Ovary (tissue), 9 donors: ENCODE data around the gene GMPS. TPM values are rescaled to one million over a fixed set of nuclear protein-coding genes. Genes with fewer than 3 reads are reported as not detected.

Source experiments
- DNase-seq, 5 donors: peaks; one replicate each; pipeline ENCODE4 v3.0.0-alpha.2; 2019 to 2020
- H3K27ac ChIP-seq, 2 donors: fragments of 200-600 bp; one replicate each; pipeline versions ENCODE4 v1.5.1 to v1.8.0; 2019 to 2022
- H3K27me3 ChIP-seq: fragments of 200-600 bp; one replicate; pipeline ENCODE4 v1.8.0; 2022
- H3K36me3 ChIP-seq: fragments of 200-600 bp; sonication (generic); one replicate; pipeline ENCODE4 v1.5.1; 2019
- H3K4me1 ChIP-seq: one replicate; pipeline ENCODE4 v1.8.1; 2013; ENCODE audit warnings: mild to moderate bottlenecking, moderate library complexity; ENCODE audit not compliant: insufficient read depth
- H3K4me3 ChIP-seq: fragments of 200-600 bp; sonication (generic); one replicate; pipeline ENCODE4 v1.5.1; 2017
- H3K9me3 ChIP-seq, 2 donors: fragments of 200-600 bp in 1 of 2; sonication (generic) in 1 of 2; one replicate each; pipeline versions ENCODE4 v1.5.1 to v1.8.1; 2013 to 2019; ENCODE audit warnings: mild to moderate bottlenecking in 1 of 2, moderate library complexity in 1 of 2
- CTCF ChIP-seq, 3 donors: fragments of 450-650 bp in 2 of 3; fragments of 200-600 bp in 1 of 3; IDR thresholded peaks; one replicate each; pipeline versions ENCODE4 v1.5.1 to v1.8.0; 2016 to 2022; ENCODE audit warnings: antibody characterized with exemption in 3 of 3, mild to moderate bottlenecking in 1 of 3
- EP300 ChIP-seq: sonication (generic); formaldehyde crosslinking; IDR thresholded peaks from one replicate; pipeline ENCODE4 v1.6.1; 2017; ENCODE audit warnings: antibody characterized with exemption
- POLR2A ChIP-seq: fragments of 450-650 bp; IDR thresholded peaks from one replicate; pipeline ENCODE4 v1.6.1; 2017; ENCODE audit warnings: antibody characterized with exemption, mild to moderate bottlenecking, moderate library complexity
- WGBS, 3 donors: extraction: QIAGEN DNeasy Blood & Tissue Kit in 1 of 3; methylation state at CpG; one replicate each; pipeline versions ENCODE4 v1.1.5 to v1.1.7; 2013 to 2017; 5-methylcytosine and 5-hydroxymethylcytosine counted together
- intact Hi-C, 4 donors: fragments of 100-400 bp; cut with DNase I; formaldehyde crosslinking; loops; one replicate each; pipeline versions ENCODE4 v1.11.0 to v1.15.1; 2022 to 2023
- polyA plus RNA-seq, 2 donors: library from polyadenylated mRNA; stranded (reverse); fragments of 200-250 nt in 1 of 2; fragments of 350-450 nt in 1 of 2; fragmentation: Illumina TruSeq in 1 of 2; extraction: RNeasy Lipid Tissue Mini Kit (QIAGEN cat#74804) in 1 of 2; gene quantifications; one replicate each; pipeline ENCODE4 v1.2.3, GENCODE V29; 2013 to 2014
- total RNA-seq, 7 donors: library from RNA; depleted of rRNA in 2 of 7; stranded (reverse); fragments of >200 nt in 2 of 7; fragmentation: NEBNext Ultra II Directional in 3 of 7; extraction: Animal tissue kit (Norgen Biotek cat#: 25700) in 3 of 7; gene quantifications; one replicate each; pipeline versions ENCODE4 v1.1.0 to v1.2.4, GENCODE V29; 2016 to 2023
- donor health status: DM: no; HTN: no; CAD: no; lungs with moderate emphysema.
- donor health status: DM: no; HTN: no; CAD: no.
- donor health status: Bipolar disorder and iron deficiency.
- donor health status: DM: yes; HTN: yes; CAD: no.
- donor health status: DM: no; HTN: no; CAD: no.
- donor health status: DM: yes; HTN: yes; CAD: no.

Gene GMPS
- total and polyA plus RNA-seq, 9 donors: 16.2 to 62.1 (median 48.8) TPM

GRCh38 chr3:155908086-155908485, 37.6 kb downstream of the GMPS start:
- intact Hi-C loops: no loop called here
- DNase-seq: no peak
- Histone ChIP-seq H3K36me3 (no peaks in the 10 kb centered on the region), H3K4me3 (no peak overlapping the region), H3K9me3 (no peaks in the 10 kb centered on the region), H3K27ac (no peak overlapping the region), H3K4me1 (no peaks in the 10 kb centered on the region), H3K27me3 (no peaks in the 10 kb centered on the region)
- WGBS, 3 donors: 68 to 91% (median 79%) methylated on average over 4 of the region's 4 CpGs
- no peak for TF ChIP-seq CTCF (IDR thresholded peaks at IDR 0.05)

GRCh38 chr3:155908605-155909004, 38.2 kb downstream of the GMPS start:
- no peak overlapping the region for H3K4me3 ChIP-seq
- no peak for DNase-seq
- H3K4me1 ChIP-seq: no peaks in the 10 kb centered on the region
- H3K27ac ChIP-seq: no peak overlapping the region
- H3K9me3 ChIP-seq: no peaks in the 10 kb centered on the region
- intact Hi-C loops: no loop called here
- TF ChIP-seq EP300: no peak
- TF ChIP-seq POLR2A: no peak
- TF ChIP-seq CTCF (IDR thresholded peaks at IDR 0.05): no peak
- H3K36me3 ChIP-seq: no peaks in the 10 kb centered on the region
- H3K27me3 ChIP-seq: no peaks in the 10 kb centered on the region

- no peaks in the 10 kb centered on the region for H3K9me3 ChIP-seq
- intact Hi-C loops: no loop called here
- no peak for DNase-seq
- no peak overlapping the region for H3K27ac ChIP-seq
- no peaks in the 10 kb centered on the region for H3K27me3 ChIP-seq
- H3K4me3 ChIP-seq: no peak overlapping the region
- no peak for TF ChIP-seq POLR2A
- TF ChIP-seq CTCF (IDR thresholded peaks at IDR 0.05): no peak
- no peaks in the 10 kb centered on the region for H3K4me1 ChIP-seq
- H3K36me3 ChIP-seq: no peaks in the 10 kb centered on the region
Observed at GRCh38 chr3:155912090-155912489, 41.6 kb downstream of the GMPS start.

GRCh38 chr3:155912579-155913190, 42.2 kb downstream of the GMPS start:
- Histone ChIP-seq H3K9me3 (no peaks in the 10 kb centered on the region), H3K27ac (no peak overlapping the region), H3K36me3 (no peaks in the 10 kb centered on the region), H3K27me3 (no peaks in the 10 kb centered on the region), H3K4me1 (no peaks in the 10 kb centered on the region), H3K4me3 (no peak overlapping the region)
- 29 to 43% (median 37%) methylated on average over 1 of the region's 1 CpG for WGBS, 3 donors
- intact Hi-C loops: no loop called here
- TF ChIP-seq POLR2A: no peak
- no peak for TF ChIP-seq EP300
- no peak for TF ChIP-seq CTCF (IDR thresholded peaks at IDR 0.05)
- no peak for DNase-seq

GRCh38 chr3:155917781-155918180, 47.3 kb downstream of the GMPS start:
- Histone ChIP-seq H3K27ac (no peak overlapping the region), H3K36me3 (no peaks in the 10 kb centered on the region), H3K4me3 (no peak overlapping the region), H3K9me3 (no peaks in the 10 kb centered on the region), H3K27me3 (no peaks in the 10 kb centered on the region), H3K4me1 (no peaks in the 10 kb centered on the region)
- DNase-seq: no peak
- intact Hi-C loops: no loop called here
- 95 to 100% (median 100%) methylated on average over 1 of the region's 1 CpG for WGBS, 3 donors
- TF ChIP-seq POLR2A (no peak), EP300 (no peak)
